Gastrocnemius medialis (tissue), 4 donors: Measurements from ENCODE around the gene SND1.

ENCODE experiments used
- POLR2A ChIP-seq, 2 donors: fragments of 450-650 bp; IDR thresholded peaks; one replicate each; pipeline ENCODE4 v1.6.1; 2017; ENCODE audit warnings: antibody characterized with exemption in 2 of 2, mild to moderate bottlenecking in 2 of 2, moderate library complexity in 2 of 2
- TF ChIP-seq, protein P1 (sequence below), 5 experiments: fragments of 450-650 bp in 3 of 5; fragments of 200-600 bp in 2 of 5; sonication (generic) in 2 of 5; IDR thresholded peaks in 4 of 5; conservative IDR thresholded peaks in 1 of 5; 1 replicate in 4 of 5; 2 replicates in 1 of 5; pipeline ENCODE4 v1.5.1; 2016 to 2019; ENCODE audit warnings: antibody characterized with exemption in 5 of 5, mild to moderate bottlenecking in 3 of 5, moderate library complexity in 3 of 5

DNA sequence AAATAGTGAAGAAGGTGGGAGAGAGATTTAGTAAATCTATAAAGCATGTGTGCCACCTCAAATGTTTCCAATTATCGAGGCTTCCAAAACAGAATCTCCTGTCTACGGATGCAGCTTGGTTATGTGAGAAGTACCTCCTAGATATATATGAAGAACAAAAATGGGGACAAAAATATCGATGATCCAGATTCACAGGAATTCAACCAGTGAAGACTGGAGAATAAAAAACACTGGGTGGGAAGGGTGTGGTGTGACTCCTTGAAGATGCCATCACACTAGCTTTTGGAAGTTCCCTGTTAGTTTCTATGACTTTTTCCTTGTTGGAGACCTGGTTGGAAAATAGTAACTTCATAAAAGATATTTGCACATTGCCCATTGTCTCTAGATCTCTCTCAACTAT, 226.8 kb downstream of the SND1 start:
- TF ChIP-seq POLR2A (IDR thresholded peaks at IDR 0.05) = no peak
- TF ChIP-seq, protein P1, sequence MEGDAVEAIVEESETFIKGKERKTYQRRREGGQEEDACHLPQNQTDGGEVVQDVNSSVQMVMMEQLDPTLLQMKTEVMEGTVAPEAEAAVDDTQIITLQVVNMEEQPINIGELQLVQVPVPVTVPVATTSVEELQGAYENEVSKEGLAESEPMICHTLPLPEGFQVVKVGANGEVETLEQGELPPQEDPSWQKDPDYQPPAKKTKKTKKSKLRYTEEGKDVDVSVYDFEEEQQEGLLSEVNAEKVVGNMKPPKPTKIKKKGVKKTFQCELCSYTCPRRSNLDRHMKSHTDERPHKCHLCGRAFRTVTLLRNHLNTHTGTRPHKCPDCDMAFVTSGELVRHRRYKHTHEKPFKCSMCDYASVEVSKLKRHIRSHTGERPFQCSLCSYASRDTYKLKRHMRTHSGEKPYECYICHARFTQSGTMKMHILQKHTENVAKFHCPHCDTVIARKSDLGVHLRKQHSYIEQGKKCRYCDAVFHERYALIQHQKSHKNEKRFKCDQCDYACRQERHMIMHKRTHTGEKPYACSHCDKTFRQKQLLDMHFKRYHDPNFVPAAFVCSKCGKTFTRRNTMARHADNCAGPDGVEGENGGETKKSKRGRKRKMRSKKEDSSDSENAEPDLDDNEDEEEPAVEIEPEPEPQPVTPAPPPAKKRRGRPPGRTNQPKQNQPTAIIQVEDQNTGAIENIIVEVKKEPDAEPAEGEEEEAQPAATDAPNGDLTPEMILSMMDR (IDR thresholded peaks at IDR 0.05 in 4 of 5, conservative IDR thresholded peaks at IDR 0.05 in 1 of 5) = no peak
